ENCODE measurements around the gene AKAP11.

DNA sequence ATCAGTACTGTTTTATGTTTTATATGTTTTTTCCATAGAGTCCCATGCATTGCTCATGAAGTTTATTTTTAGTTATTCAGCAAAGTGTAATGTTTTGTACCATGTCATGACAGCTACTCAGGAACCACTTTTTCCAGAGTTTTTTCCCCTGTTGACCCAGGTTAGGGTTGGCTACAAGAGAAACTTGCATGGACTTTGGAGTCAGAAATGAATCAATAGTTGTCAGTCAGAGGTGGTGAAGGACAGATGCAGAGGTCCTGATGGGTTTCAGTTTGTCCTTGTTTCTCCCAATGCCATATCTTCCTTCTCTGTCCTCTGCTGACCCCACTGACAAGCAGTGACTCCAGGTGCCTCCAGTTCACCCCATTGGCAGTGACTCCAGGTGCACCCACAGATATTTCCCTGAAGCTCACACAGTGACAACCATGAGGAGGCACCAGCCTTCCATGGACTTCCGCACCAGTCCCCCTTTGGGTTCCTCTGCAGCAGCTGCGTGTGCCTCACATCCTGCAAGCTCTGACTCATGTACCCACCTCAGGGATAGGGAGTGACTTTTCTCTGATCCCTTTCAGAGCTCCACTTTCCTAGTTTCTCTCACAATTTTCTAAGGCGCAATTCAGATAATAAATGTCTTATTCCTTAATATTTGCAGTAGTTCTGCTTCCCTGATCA, 92.1 kb downstream of the AKAP11 start:
- TF ChIP-seq, protein P1, sequence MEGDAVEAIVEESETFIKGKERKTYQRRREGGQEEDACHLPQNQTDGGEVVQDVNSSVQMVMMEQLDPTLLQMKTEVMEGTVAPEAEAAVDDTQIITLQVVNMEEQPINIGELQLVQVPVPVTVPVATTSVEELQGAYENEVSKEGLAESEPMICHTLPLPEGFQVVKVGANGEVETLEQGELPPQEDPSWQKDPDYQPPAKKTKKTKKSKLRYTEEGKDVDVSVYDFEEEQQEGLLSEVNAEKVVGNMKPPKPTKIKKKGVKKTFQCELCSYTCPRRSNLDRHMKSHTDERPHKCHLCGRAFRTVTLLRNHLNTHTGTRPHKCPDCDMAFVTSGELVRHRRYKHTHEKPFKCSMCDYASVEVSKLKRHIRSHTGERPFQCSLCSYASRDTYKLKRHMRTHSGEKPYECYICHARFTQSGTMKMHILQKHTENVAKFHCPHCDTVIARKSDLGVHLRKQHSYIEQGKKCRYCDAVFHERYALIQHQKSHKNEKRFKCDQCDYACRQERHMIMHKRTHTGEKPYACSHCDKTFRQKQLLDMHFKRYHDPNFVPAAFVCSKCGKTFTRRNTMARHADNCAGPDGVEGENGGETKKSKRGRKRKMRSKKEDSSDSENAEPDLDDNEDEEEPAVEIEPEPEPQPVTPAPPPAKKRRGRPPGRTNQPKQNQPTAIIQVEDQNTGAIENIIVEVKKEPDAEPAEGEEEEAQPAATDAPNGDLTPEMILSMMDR (IDR thresholded peaks at IDR 0.05), result no peak
- no peak for TF ChIP-seq POLR2A (IDR thresholded peaks at IDR 0.05)
